DND-41 (cell line): ENCODE results near the gene GRB2.
A peak's percentile ranks its signal among the peaks of the same experiment; 100 is the strongest.

Experiments used
- ATAC-seq: fragments of 200-7000 bp; cut with Tn5 transposase; 3 replicates; pipeline ENCODE4 v1.9.1; 2021; ENCODE audit warnings: low read depth; ENCODE audit not compliant: insufficient read depth
- DNase-seq: peaks from one replicate; pipeline ENCODE4 v3.0.0-alpha.2; 2020
- H2AFZ ChIP-seq: 2 replicates; pipeline ENCODE4 v1.6.0; 2012; ENCODE audit warnings: low read depth, low read length
- H3K27ac ChIP-seq: 2 replicates; pipeline ENCODE4 v1.5.1; 2012; ENCODE audit warnings: low read length, inconsistent platforms
- H3K27me3 ChIP-seq: fragments of 200-600 bp; sonication (generic); 2 replicates; pipeline ENCODE4 v1.6.0; 2012; ENCODE audit warnings: low read length, mild to moderate bottlenecking, inconsistent platforms; ENCODE audit not compliant: insufficient read depth, poor library complexity
- H3K36me3 ChIP-seq: 2 replicates; pipeline ENCODE4 v1.5.1; 2012; ENCODE audit warnings: low read length, inconsistent platforms; ENCODE audit not compliant: insufficient read depth
- H3K4me1 ChIP-seq: 2 replicates; pipeline ENCODE4 v1.5.1; 2012; ENCODE audit warnings: mild to moderate bottlenecking, low read length; ENCODE audit not compliant: insufficient read depth
- H3K4me2 ChIP-seq: 2 replicates; pipeline ENCODE4 v1.6.0; 2012; ENCODE audit warnings: mild to moderate bottlenecking, moderate library complexity, low read length, inconsistent platforms; ENCODE audit not compliant: insufficient read depth
- H3K4me3 ChIP-seq, 2 experiments: fragments of 200-600 bp in 1 of 2; shearing (Covaris generic) in 1 of 2; 2 replicates each; pipeline ENCODE4 v1.5.1; 2012 to 2016; ENCODE audit warnings: inconsistent platforms in 2 of 2, low read length in 2 of 2, mild to moderate bottlenecking in 2 of 2, low read depth in 1 of 2, moderate library complexity in 1 of 2
- H3K79me2 ChIP-seq: 2 replicates; pipeline ENCODE4 v1.6.0; 2012; ENCODE audit warnings: low read length, inconsistent platforms; ENCODE audit not compliant: insufficient read depth
- H3K9ac ChIP-seq: 2 replicates; pipeline ENCODE4 v1.6.0; 2012; ENCODE audit warnings: low read depth, mild to moderate bottlenecking, inconsistent platforms, low read length, moderate library complexity
- H3K9me3 ChIP-seq: 2 replicates; pipeline ENCODE4 v1.5.1; 2012; ENCODE audit warnings: low read length, moderate library complexity, mild to moderate bottlenecking, inconsistent platforms; ENCODE audit not compliant: insufficient read depth, severe bottlenecking
- H4K20me1 ChIP-seq: 2 replicates; pipeline ENCODE4 v1.6.0; 2012; ENCODE audit warnings: low read length; ENCODE audit not compliant: insufficient read depth
- CTCF ChIP-seq: IDR thresholded peaks from 2 replicates; pipeline ENCODE4 v1.5.1; 2012; ENCODE audit warnings: borderline replicate concordance, low read length, moderate library complexity, mild to moderate bottlenecking; ENCODE audit not compliant: poor library complexity, severe bottlenecking; ENCODE audit errors: extremely low read depth
- EZH2 ChIP-seq: IDR thresholded peaks from 3 replicates; pipeline ENCODE4 v1.6.1; 2012; ENCODE audit warnings: borderline replicate concordance, low read depth, mild to moderate bottlenecking, moderate library complexity, low read length, inconsistent platforms; ENCODE audit not compliant: severe bottlenecking

Gene GRB2

GRCh38 chr17:75315541-75316243, 89.8 kb downstream of the GRB2 start:
- Histone ChIP-seq H3K27me3 (no peaks in the 10 kb centered on the region), H3K79me2 (peaks cover 16% of the 10 kb centered on the region), H3K9ac (no peak overlapping the region), H3K4me2 (no peak overlapping the region), H4K20me1 (peaks cover 6% of the 10 kb centered on the region; the same call in 1 of the 2 replicates), H3K4me3 (no peak overlapping the region), H2AFZ (no peak overlapping the region), H3K9me3 (no peaks in the 10 kb centered on the region), H3K36me3 (peaks cover 47% of the 10 kb centered on the region), H3K27ac (no peak overlapping the region; the same call in 1 of the 2 replicates), H3K4me1 (no peaks in the 10 kb centered on the region)
- ATAC-seq (no peak), DNase-seq (no peak)
- TF ChIP-seq EZH2 (no peak), CTCF (no peak)

- Histone ChIP-seq H3K4me2 (no peak overlapping the region), H3K27me3 (no peaks in the 10 kb centered on the region), H3K4me3 (no peak overlapping the region), H3K36me3 (peaks cover 32% of the 10 kb centered on the region), H3K9ac (no peak overlapping the region), H3K79me2 (0 out of 2 replicates have a peak, but pooled peaks cover 6% of the 10 kb centered on the region), H3K27ac (peak overlapping the region; percentile 22; the same call in 1 of the 2 replicates), H4K20me1 (peaks cover 6% of the 10 kb centered on the region; the same call in 1 of the 2 replicates), H3K4me1 (no peaks in the 10 kb centered on the region), H3K9me3 (no peaks in the 10 kb centered on the region), H2AFZ (no peak overlapping the region)
- TF ChIP-seq EZH2, result no peak
- TF ChIP-seq CTCF, result no peak
- ATAC-seq (no peak; the same call in 2 of the 3 replicates), DNase-seq (no peak)
Measured at GRCh38 chr17:75313941-75314551, 91.4 kb downstream of the GRB2 start.

GRCh38 chr17:75308732-75309629, 96.5 kb downstream of the GRB2 start:
- DNase-seq (no peak), ATAC-seq (peak; percentile 39; the same call in 1 of the 3 replicates)
- no peak overlapping the region for H3K4me2 ChIP-seq
- H2AFZ ChIP-seq, result no peak overlapping the region
- no peak overlapping the region for H3K9ac ChIP-seq
- H3K4me1 ChIP-seq, result no peaks in the 10 kb centered on the region
- no peaks in the 10 kb centered on the region for H4K20me1 ChIP-seq
- no peak overlapping the region for H3K4me3 ChIP-seq
- TF ChIP-seq EZH2 (no peak), CTCF (no peak)
- no peak overlapping the region for H3K27ac ChIP-seq
- 0 out of 2 replicates have a peak, but pooled peaks cover 2% of the 10 kb centered on the region for H3K36me3 ChIP-seq
- H3K27me3 ChIP-seq, result no peaks in the 10 kb centered on the region
- H3K79me2 ChIP-seq, result no peaks in the 10 kb centered on the region
- H3K9me3 ChIP-seq, result no peaks in the 10 kb centered on the region
